Type B pancreatic cell (in vitro differentiated cells): ENCODE data around the gene TMEM79. TPM values are rescaled to one million over a fixed set of nuclear protein-coding genes. Genes with fewer than 3 reads are reported as not detected.
A peak's percentile ranks its signal among the peaks of the same experiment; 100 is the strongest.

Experiments
- DNase-seq: peaks from one replicate; pipeline ENCODE4 v3.0.0; 2021; ENCODE audit warnings: mixed read lengths; ENCODE audit not compliant: unreplicated experiment; ENCODE audit errors: extremely low spot score
- H3K27ac Mint-ChIP-seq: 2 replicates; pipeline ENCODE4 v1.8.0; 2021; ENCODE audit warnings: mild to moderate bottlenecking, mixed read lengths
- H3K27me3 Mint-ChIP-seq: 2 replicates; pipeline ENCODE4 v1.8.0; 2021; ENCODE audit warnings: mixed read lengths
- H3K36me3 Mint-ChIP-seq: 2 replicates; pipeline ENCODE4 v1.8.0; 2021; ENCODE audit warnings: mixed read lengths
- H3K4me1 Mint-ChIP-seq: one replicate; pipeline ENCODE4 v1.8.0; 2021; ENCODE audit warnings: mixed read lengths; ENCODE audit not compliant: unreplicated experiment
- H3K4me3 Mint-ChIP-seq: 2 replicates; pipeline ENCODE4 v1.8.0; 2021; ENCODE audit warnings: mild to moderate bottlenecking, mixed read lengths
- H3K9me3 Mint-ChIP-seq: 2 replicates; pipeline ENCODE4 v1.8.0; 2021; ENCODE audit warnings: mixed read lengths
- CTCF ChIP-seq: fragments of 200-600 bp; sonication (generic); conservative IDR thresholded peaks from 2 replicates; pipeline ENCODE4 v1.5.0; 2021; ENCODE audit warnings: antibody characterized with exemption, mild to moderate bottlenecking
- total RNA-seq: library from RNA; stranded (reverse); gene quantifications from 2 replicates; pipeline ENCODE4 v1.2.1, GENCODE V29; 2021; ENCODE audit warnings: low replicate concordance

The TMEM79 gene
- total RNA-seq, 1 donor from 2014 or later: 18.1 TPM

- peak; percentile 99 for DNase-seq
- Mint-ChIP-seq H3K36me3 (peaks cover 13% of the 10 kb centered on the region), H3K27me3 (no peaks in the 10 kb centered on the region), H3K4me3 (peak within 1 kb of the TSS; percentile 99), H3K4me1 (peaks cover 24% of the 10 kb centered on the region), H3K9me3 (no peaks in the 10 kb centered on the region), H3K27ac (peak within 1 kb of the TSS; percentile 95)
- no peak for TF ChIP-seq CTCF
Observed at GRCh38 chr1:156338180-156338976, 54.3 kb downstream of the TMEM79 start, which contains the start of the genes CCT3 and TSACC. CCT3 (minus strand) TSS chr1:156338292; CDS start chr1:156338184, 108 bp downstream. TSACC (plus strand) TSS chr1:156338526; CDS start chr1:156339758, 1,232 bp downstream.

Other genes with a start within 250 kb of the TMEM79 start
- gene UBQLN4, start 230.5 kb upstream of the TMEM79 start, total RNA-seq: 40.3 and 54.5 TPM in 2 replicates
- gene LAMTOR2, start 229.5 kb upstream of the TMEM79 start, total RNA-seq: 55.6 and 60.9 TPM in 2 replicates
- 97.9 and 294 TPM in 2 replicates for gene RAB25, start 223.2 kb upstream of the TMEM79 start, total RNA-seq
- 31.0 and 61.9 TPM in 2 replicates for gene MEX3A, start 201.9 kb upstream of the TMEM79 start, total RNA-seq
- 141 and 400 TPM in 2 replicates for gene LMNA, start 169.6 kb upstream of the TMEM79 start, total RNA-seq
- gene SEMA4A, start 130.7 kb upstream of the TMEM79 start, total RNA-seq: 7.1 and 12.9 TPM in 2 replicates
- gene SLC25A44, start 90.2 kb upstream of the TMEM79 start, total RNA-seq: 18.6 and 21.8 TPM in 2 replicates
- 56.1 and 62.0 TPM in 2 replicates for gene PMF1, start 71.3 kb upstream of the TMEM79 start, total RNA-seq
- gene BGLAP, start 42.1 kb upstream of the TMEM79 start, total RNA-seq: 0.64 and 3.1 TPM in 2 replicates
- 9.2 and 19.0 TPM in 2 replicates for gene PAQR6, start 36.3 kb upstream of the TMEM79 start, total RNA-seq
- gene SMG5, start 1.5 kb upstream of the TMEM79 start, total RNA-seq: 91.0 and 91.3 TPM in 2 replicates
- 67.6 and 104 TPM in 2 replicates for gene GLMP, start 11.4 kb downstream of the TMEM79 start, total RNA-seq
- 0.48 TPM in 1 of 2 replicates, not detected in the other for gene VHLL, start 15.0 kb downstream of the TMEM79 start, total RNA-seq
- gene CCT3, start 54.0 kb downstream of the TMEM79 start, total RNA-seq: 209 and 301 TPM in 2 replicates
- gene TSACC, start 54.2 kb downstream of the TMEM79 start, total RNA-seq: 0.63 TPM in 1 of 2 replicates, not detected in the other
- 0.17 and 0.88 TPM in 2 replicates for gene RHBG, start 84.9 kb downstream of the TMEM79 start, total RNA-seq
- 20.7 and 26.1 TPM in 2 replicates for gene MEF2D, start 216.4 kb downstream of the TMEM79 start, total RNA-seq